Trophoblast cell (in vitro differentiated cells and primary cell): Measurements from ENCODE around the gene AOPEP.
A peak's percentile ranks its signal among the peaks of the same experiment; 100 is the strongest.
"Not testable (repeated sequence)": the region's sequence is repeated elsewhere in the genome, so short reads cannot be mapped to it uniquely, and the experiment has no call there.

Experiments used
- DNase-seq, 2 donors: peaks; one replicate each; pipeline ENCODE4 v3.0.0-alpha.2; 2016
- H2AFZ ChIP-seq: 2 replicates; pipeline ENCODE4 v1.6.1; 2013; ENCODE audit warnings: low read length, moderate library complexity, mild to moderate bottlenecking; ENCODE audit not compliant: insufficient read depth, poor library complexity
- H2AK5ac ChIP-seq: 2 replicates; pipeline ENCODE4 v1.6.1; 2013; ENCODE audit warnings: mild to moderate bottlenecking, low read length
- H2BK120ac ChIP-seq: 2 replicates; pipeline ENCODE4 v1.6.1; 2013; ENCODE audit warnings: low read length, mild to moderate bottlenecking, moderate library complexity; ENCODE audit not compliant: insufficient read depth, poor library complexity
- H2BK12ac ChIP-seq: 2 replicates; pipeline ENCODE4 v1.6.1; 2013; ENCODE audit warnings: mild to moderate bottlenecking, low read length, moderate library complexity
- H2BK5ac ChIP-seq: 2 replicates; pipeline ENCODE4 v1.6.1; 2013; ENCODE audit warnings: low read length, low read depth, moderate library complexity, mild to moderate bottlenecking; ENCODE audit not compliant: poor library complexity
- H3K14ac ChIP-seq: 2 replicates; pipeline ENCODE4 v1.6.1; 2013; ENCODE audit warnings: mild to moderate bottlenecking, low read length
- H3K18ac ChIP-seq: 2 replicates; pipeline ENCODE4 v1.6.1; 2013; ENCODE audit warnings: mild to moderate bottlenecking, low read length
- H3K23ac ChIP-seq: 2 replicates; pipeline ENCODE4 v1.6.1; 2013; ENCODE audit warnings: low read length
- H3K27ac ChIP-seq: 2 replicates; pipeline ENCODE4 v1.5.1; 2013; ENCODE audit warnings: low read depth, mild to moderate bottlenecking, inconsistent platforms, low read length, moderate library complexity
- H3K27me3 ChIP-seq: 2 replicates; pipeline ENCODE4 v1.6.1; 2013; ENCODE audit warnings: inconsistent platforms, mild to moderate bottlenecking, low read length, moderate library complexity; ENCODE audit not compliant: insufficient read depth
- H3K36me3 ChIP-seq, 2 experiments: 1 replicate in 1 of 2; 2 replicates in 1 of 2; pipeline ENCODE4 v1.6.1; 2013; ENCODE audit warnings: low read length in 2 of 2, mild to moderate bottlenecking in 2 of 2, moderate library complexity in 1 of 2; ENCODE audit not compliant: insufficient read depth in 2 of 2, control insufficient read depth in 1 of 2
- H3K4ac ChIP-seq: 2 replicates; pipeline ENCODE4 v1.6.1; 2013; ENCODE audit warnings: low read depth, mild to moderate bottlenecking, low read length, moderate library complexity
- H3K4me1 ChIP-seq, 2 experiments: 1 replicate in 1 of 2; 2 replicates in 1 of 2; pipeline ENCODE4 v1.6.1; 2013; ENCODE audit warnings: low read length in 2 of 2, mild to moderate bottlenecking in 2 of 2, moderate library complexity in 1 of 2; ENCODE audit not compliant: insufficient read depth in 2 of 2, control insufficient read depth in 1 of 2
- H3K4me2 ChIP-seq: 2 replicates; pipeline ENCODE4 v1.6.1; 2013; ENCODE audit warnings: inconsistent platforms, mild to moderate bottlenecking, low read length, moderate library complexity
- H3K4me3 ChIP-seq: 2 replicates; pipeline ENCODE4 v1.5.1; 2013; ENCODE audit warnings: mild to moderate bottlenecking, low read depth, low read length, inconsistent platforms
- H3K79me1 ChIP-seq: one replicate; pipeline ENCODE4 v1.6.1; 2013; ENCODE audit warnings: low read length
- H3K79me2 ChIP-seq: 2 replicates; pipeline ENCODE4 v1.6.1; 2013; ENCODE audit warnings: low read length, mild to moderate bottlenecking; ENCODE audit not compliant: control insufficient read depth, insufficient read depth, poor library complexity
- H3K9ac ChIP-seq: 2 replicates; pipeline ENCODE4 v1.6.1; 2013; ENCODE audit warnings: mild to moderate bottlenecking, low read length
- H3K9me3 ChIP-seq: 2 replicates; pipeline ENCODE4 v1.6.1; 2013; ENCODE audit warnings: low read depth, mild to moderate bottlenecking, control low read depth, inconsistent platforms, low read length; ENCODE audit not compliant: insufficient read depth
- H4K12ac ChIP-seq: 2 replicates; pipeline ENCODE4 v1.6.1; 2013; ENCODE audit warnings: low read depth, mild to moderate bottlenecking, low read length, moderate library complexity
- H4K8ac ChIP-seq: 2 replicates; pipeline ENCODE4 v1.6.1; 2013; ENCODE audit warnings: low read depth, mild to moderate bottlenecking, low read length, moderate library complexity
- H4K91ac ChIP-seq: one replicate; pipeline ENCODE4 v1.6.1; 2013; ENCODE audit warnings: low read depth, mild to moderate bottlenecking, low read length, moderate library complexity
- WGBS: extraction: QIAGEN DNeasy Blood & Tissue Kit; methylation state at CpG from one replicate; pipeline ENCODE4 v1.1.7; 2013; ENCODE audit warnings: missing lambda C conversion rate; ENCODE audit not compliant: insufficient read length, insufficient coverage; ENCODE audit errors: extremely low coverage; 5-methylcytosine and 5-hydroxymethylcytosine counted together

The AOPEP gene

GRCh38 chr9:94826644-94827410 is 100.3 kb downstream of the AOPEP start:
- DNase-seq, result no peak
- Histone ChIP-seq H4K8ac (no peak overlapping the region), H3K9me3 (peaks cover 1% of the 10 kb centered on the region), H3K27ac (no peak overlapping the region), H4K12ac (no peak overlapping the region), H3K27me3 (no peaks in the 10 kb centered on the region), H4K91ac (no peak overlapping the region), H3K4ac (no peak overlapping the region), H3K79me2 (no peaks in the 10 kb centered on the region), H3K14ac (no peak overlapping the region), H3K4me2 (no peak overlapping the region), H2BK120ac (no peak overlapping the region), H2AK5ac (no peak overlapping the region), H3K4me1 (peaks cover 0 to 7% of the 10 kb centered on the region in 2 experiments), H2BK12ac (peak overlapping the region; percentile 66), H3K9ac (no peak overlapping the region), H3K79me1 (peaks cover 7% of the 10 kb centered on the region), H2AFZ (no peak overlapping the region), H2BK5ac (no peak overlapping the region), H3K36me3 (peaks cover 0 to 2% of the 10 kb centered on the region in 2 experiments), H3K23ac (no peak overlapping the region), H3K4me3 (no peak overlapping the region), H3K18ac (peak overlapping the region; percentile 28)
- WGBS, result no CpG with 5 or more reads among the region's 3 CpGs

DNA sequence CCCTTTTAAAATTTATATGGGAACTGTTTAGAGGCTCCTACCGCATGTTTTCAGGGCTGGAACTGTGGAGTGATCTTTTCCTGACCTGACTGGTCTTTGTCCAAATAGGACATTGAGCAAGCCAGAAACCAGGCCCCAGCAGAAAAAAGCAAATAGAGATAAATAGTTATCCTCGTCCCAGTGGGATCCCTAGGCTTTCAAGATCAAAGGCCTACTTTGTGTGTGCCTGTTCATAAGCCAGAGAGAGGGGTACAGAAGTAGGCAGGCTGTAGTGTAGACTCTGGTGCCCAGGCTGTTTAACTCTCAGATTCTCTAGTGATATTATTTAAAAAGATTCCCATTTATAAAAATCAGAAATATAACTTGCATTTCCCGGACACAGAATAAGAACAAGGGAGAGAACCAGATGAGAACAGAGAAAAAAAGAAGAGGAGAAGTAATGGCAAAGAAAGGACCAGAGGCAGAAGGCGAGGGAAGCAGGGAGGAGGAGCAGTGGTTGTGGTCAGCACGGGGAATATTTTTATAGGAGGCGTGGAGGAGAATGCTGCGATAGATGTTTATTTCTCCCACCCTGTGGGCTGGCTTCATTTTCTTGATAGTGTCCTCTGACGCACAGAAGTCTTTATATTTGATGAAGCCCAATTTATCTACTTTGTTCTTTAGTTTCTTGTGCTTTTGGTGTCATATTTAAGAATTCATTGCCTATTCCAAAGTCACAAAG is 101.2 kb downstream of the AOPEP start:
- Histone ChIP-seq H4K91ac (no peak overlapping the region), H2AFZ (no peak overlapping the region), H3K14ac (no peak overlapping the region), H3K4ac (peak overlapping the region; percentile 52), H3K36me3 (peaks cover 0 to 2% of the 10 kb centered on the region in 2 experiments), H3K23ac (no peak overlapping the region), H3K9me3 (peaks cover 1% of the 10 kb centered on the region), H4K8ac (no peak overlapping the region), H3K9ac (no peak overlapping the region), H3K79me2 (no peaks in the 10 kb centered on the region), H2BK12ac (peak overlapping the region; percentile 84), H3K79me1 (peaks cover 4% of the 10 kb centered on the region), H3K18ac (no peak overlapping the region), H2AK5ac (no peak overlapping the region), H3K4me2 (no peak overlapping the region), H2BK120ac (no peak overlapping the region), H3K4me3 (no peak overlapping the region), H3K27ac (peak overlapping the region; percentile 37), H2BK5ac (no peak overlapping the region), H4K12ac (no peak overlapping the region), H3K27me3 (no peaks in the 10 kb centered on the region), H3K4me1 (peaks cover 0 to 4% of the 10 kb centered on the region in 2 experiments)
- no CpG with 5 or more reads among the region's 8 CpGs for WGBS
- no peak for DNase-seq

DNA sequence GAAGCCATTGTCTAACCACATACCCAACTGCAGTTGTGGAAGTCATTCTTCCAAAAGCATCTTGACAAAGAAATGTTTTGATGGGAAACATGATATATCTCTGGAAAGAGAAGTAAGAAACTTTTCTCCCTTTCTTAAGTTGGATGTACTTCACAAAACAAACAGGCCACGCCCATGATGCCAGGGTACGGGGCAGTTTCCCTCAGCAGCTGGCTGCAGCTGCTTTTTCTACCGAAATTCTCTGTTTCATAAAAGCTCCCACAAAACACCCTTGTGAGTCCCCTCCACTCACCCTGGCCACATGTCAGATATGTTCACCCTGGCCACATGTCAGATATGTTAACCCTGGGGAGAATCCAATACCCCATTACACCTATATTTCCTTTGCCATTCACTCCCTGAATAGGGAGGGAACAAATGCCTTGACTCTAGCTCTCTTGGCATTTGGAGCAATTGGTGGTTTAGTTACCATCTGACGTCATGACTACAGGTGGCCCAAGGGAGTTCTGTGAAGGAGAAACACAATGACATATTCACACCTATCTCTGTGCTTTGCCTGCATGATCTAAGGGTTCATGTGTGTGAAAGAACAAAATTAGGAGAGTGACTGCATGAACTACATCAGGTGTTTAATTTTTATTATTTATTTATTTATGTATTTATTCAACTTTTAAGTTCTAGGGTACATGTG is 103.0 kb downstream of the AOPEP start:
- no peak overlapping the region for H3K23ac ChIP-seq
- H3K9ac ChIP-seq, result no peak overlapping the region
- H4K8ac ChIP-seq, result no peak overlapping the region
- no peak for DNase-seq
- no peak overlapping the region for H2BK5ac ChIP-seq
- H3K4me2 ChIP-seq, result no peak overlapping the region
- H2BK120ac ChIP-seq, result no peak overlapping the region
- H2AK5ac ChIP-seq, result no peak overlapping the region
- no peak overlapping the region for H3K27ac ChIP-seq
- H4K91ac ChIP-seq, result no peak overlapping the region
- H3K79me2 ChIP-seq, result no peaks in the 10 kb centered on the region
- peaks cover 0 to 4% of the 10 kb centered on the region in 2 experiments for H3K4me1 ChIP-seq
- peaks cover 1% of the 10 kb centered on the region for H3K9me3 ChIP-seq
- H3K14ac ChIP-seq, result no peak overlapping the region
- no peaks in the 10 kb centered on the region for H3K27me3 ChIP-seq
- no peak overlapping the region for H3K4ac ChIP-seq
- no CpG with 5 or more reads among the region's 4 CpGs for WGBS
- H4K12ac ChIP-seq, result no peak overlapping the region
- peaks cover 4% of the 10 kb centered on the region for H3K79me1 ChIP-seq
- H2BK12ac ChIP-seq, result no peak overlapping the region
- no peak overlapping the region for H3K4me3 ChIP-seq
- no peak overlapping the region for H2AFZ ChIP-seq
- peaks cover 0 to 2% of the 10 kb centered on the region in 2 experiments for H3K36me3 ChIP-seq
- H3K18ac ChIP-seq, result no peak overlapping the region

GRCh38 chr9:94830071-94830604 is 103.6 kb downstream of the AOPEP start:
- not testable (repeated sequence) for H3K4me2 ChIP-seq, H3K4ac ChIP-seq, H3K4me3 ChIP-seq, H4K91ac ChIP-seq, H3K79me1 ChIP-seq, H2BK5ac ChIP-seq, H3K79me2 ChIP-seq, H3K36me3 ChIP-seq, H3K9me3 ChIP-seq, H3K9ac ChIP-seq, H2AFZ ChIP-seq, H2AK5ac ChIP-seq, H3K18ac ChIP-seq, H4K12ac ChIP-seq, H2BK12ac ChIP-seq, H2BK120ac ChIP-seq, H3K23ac ChIP-seq, H3K14ac ChIP-seq, DNase-seq, H4K8ac ChIP-seq, H3K4me1 ChIP-seq, H3K27ac ChIP-seq, H3K27me3 ChIP-seq
- WGBS, result no CpG with 5 or more reads among the region's 3 CpGs
